HG02588 (cell line): Measurements from ENCODE around the gene KIRREL1.
A peak's percentile ranks its signal among the peaks of the same experiment; 100 is the strongest.

Experiments used
- ATAC-seq: cut with Tn5 transposase; IDR thresholded peaks from one replicate; pipeline ENCODE4 v1.9.1; 2021; ENCODE audit warnings: mild to moderate bottlenecking, moderate library complexity; ENCODE audit not compliant: unreplicated experiment

The KIRREL1 gene

DNA sequence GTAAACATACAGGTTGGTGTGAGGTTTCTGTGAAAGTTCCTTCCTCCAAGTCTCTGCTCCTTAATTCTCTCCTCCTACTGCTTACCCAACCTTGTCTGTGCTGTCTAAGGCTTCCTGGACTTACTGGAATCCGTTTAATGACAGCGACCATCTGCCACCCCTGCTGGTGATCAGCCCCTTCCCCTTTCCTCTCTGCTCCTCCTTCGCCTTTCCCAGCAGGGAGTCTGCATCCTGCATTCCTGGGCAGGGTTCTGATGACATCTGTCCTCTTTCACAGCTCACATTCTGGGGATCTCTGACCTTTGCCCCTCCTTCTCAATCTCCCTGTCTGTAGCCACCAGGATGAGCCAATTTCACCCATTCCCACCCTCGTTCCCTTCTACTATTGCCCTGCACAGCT is 66.5 kb downstream of the KIRREL1 start:
- no peak for ATAC-seq

DNA sequence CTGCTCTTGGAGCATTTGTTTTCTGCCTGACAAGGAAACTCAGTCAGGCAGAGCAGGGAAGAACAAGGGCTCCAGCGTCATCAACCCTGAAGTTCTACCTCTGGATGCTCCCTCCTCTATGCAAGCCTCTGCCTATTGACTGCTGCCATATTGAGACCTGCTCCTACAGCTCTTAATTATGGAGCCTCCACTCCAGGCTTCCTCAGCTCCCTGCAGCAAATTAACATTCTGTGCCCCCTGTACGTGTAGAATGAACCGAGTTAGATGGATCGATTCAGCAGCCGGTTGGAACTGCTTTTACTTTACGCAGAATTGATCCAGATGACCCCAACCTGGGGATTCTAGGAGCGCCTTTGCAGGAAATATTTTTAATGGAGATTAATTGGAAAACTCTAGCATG is 68.7 kb downstream of the KIRREL1 start:
- no peak for ATAC-seq

DNA sequence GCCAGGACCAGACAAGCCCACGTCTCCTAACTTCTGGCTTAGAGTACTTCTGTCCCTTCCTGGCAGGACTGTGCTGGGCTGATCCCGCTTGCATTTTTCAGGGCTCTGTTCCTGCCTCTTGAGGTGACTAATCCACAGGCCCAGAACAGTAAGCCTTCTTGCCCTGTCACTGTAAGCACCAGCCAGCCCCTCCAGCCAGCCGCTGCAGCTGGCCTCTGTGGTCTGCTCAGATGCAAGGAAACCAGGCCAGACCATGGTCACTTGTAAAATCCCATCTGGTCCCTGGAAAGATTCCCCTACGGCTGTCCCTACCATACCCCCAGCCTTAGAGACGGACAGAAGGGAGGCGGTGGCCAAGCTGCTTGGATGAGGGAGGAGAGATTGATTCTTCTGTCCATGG is 74.2 kb downstream of the KIRREL1 start:
- ATAC-seq: no peak

DNA sequence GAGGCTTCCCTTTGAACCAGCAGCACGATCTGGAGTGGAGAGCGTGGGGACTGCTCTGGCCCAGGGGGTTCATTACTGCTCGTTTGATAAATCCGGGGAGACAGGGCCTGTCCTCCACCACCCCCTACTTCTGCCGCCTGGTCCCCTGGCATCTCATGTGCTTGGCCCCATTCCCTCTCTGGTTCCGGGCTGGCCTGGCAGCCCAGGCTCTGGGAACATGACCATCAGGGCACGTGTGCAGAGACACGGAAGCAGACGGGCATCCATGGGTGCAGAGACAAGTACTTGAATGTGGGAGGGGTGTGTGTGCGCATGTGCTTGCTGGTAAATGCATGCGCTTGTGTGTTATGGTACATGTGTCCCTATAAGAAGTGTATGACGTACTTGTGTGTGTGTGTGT is 75.5 kb downstream of the KIRREL1 start:
- ATAC-seq: no peak

DNA sequence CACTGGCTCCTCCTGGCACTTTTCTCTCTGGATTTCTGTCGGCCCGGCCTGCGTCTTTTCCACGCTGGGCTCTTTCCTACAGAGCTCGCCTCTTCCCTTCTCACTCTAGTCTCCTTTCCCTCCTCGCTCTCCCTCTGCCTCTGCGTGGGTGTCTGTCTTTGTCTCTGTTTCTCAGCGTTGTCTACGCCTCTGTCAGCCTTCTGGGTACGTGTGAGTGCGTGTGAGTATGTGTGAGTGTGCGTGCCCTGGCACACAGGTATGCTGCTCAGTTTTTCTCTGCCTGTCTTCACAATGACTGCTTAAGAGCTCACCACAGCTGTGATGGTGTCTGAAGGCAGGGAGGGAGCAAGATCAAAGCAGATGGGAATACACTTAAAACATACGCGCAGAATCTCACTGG is 77.7 kb downstream of the KIRREL1 start:
- ATAC-seq: no peak

DNA sequence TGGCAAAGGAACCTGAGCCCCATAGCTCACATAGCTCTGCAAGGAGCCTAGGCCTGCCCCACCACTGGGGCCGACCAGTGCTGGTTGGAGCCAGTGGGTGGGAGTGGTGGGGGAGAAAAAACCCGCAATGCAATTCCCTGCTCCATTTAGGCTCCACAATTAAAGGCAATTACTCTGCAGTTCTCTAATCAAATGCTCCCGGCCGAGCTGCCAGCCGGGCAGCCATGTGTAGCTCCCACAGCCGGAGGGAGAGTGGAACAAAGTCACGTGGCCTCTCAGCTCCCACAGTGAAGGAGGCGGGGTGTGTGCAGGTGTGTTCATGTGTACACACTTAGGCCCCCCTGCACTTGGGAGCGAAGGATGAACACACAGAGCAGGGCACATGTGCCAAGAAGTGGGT is 81.6 kb downstream of the KIRREL1 start:
- ATAC-seq: no peak

DNA sequence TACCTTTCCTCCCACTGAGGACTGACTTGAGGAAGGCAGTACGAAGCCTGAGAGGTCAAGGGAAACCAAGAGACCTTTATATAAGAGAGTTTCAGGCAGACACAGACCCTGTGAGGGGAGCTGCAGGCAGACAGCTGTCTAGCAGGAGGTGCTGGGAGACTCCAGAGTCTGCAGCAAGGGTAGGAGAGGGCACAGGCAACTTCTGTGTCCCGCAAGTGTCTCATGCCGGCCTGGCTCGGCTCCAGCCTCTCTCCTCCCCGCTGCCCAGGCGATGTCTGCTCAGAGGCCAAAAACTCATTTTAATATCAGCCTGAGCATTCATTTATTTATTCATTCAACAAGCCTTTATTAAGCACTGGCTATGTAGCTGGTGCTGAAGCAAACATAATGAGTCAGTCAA is 83.0 kb downstream of the KIRREL1 start:
- ATAC-seq: no peak

DNA sequence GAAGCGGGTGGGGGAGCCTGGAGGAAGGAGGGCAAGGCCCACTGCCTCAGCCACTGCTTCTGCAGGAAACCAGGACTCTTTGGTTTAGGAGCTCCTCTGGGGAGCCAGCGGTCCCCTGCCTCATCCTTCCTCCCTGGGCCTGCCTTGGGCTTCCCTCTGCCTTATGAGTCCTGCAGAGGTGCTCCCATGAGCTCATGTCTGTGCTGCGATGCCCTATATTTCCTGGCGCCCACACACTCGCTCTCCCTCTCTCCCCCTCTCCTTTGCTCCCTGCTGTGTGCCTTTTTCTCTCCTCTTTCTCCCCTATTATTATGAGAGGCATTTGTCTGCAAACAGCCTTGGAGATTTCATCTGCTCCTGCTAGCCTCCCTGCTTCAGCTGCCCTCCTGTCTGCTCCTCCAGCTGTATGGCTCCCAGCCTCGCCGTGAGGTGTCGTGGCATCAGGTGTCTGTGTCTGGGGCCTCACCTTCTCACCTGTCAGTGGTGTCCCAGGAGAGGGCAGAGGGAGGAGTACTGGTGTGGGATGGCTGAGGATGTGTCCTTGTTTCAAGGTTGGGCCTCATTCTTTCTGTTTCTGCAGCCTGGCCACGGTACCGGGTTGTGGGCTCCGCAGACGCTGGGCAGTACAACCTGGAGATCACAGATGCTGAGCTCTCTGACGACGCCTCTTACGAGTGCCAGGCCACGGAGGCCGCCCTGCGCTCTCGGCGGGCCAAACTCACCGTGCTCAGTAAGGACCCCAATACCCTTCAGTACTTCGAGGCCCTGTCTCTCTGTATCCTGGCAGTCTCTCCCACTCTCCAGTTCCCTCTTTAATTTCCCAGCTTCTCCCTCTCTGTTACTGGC is 84.2 kb downstream of the KIRREL1 start:
- ATAC-seq: no peak

DNA sequence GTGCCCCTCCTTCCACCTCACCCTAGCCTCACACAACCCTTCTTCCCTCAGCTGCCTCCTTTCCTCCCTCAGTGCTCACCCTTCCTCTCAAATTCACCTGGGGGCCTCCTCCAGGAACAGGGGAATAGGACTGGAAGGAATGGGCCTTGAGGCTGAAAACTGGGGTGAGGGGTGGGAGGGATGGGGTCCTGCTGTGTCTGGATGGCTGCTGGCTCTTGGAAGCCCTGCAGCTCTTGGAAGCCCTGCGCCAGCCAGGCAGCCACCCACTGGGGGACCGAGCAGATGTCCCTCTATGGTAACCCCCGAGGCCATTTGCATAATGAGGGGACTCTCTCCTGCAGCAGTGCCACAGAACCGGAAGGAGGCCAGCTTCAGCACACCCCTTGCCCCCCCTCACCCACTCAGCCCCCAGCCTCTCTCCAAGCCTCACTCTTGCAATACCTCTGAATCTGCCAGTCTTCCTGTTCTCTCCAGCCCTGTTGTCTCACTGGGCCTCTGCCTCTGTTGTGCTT is 85.2 kb downstream of the KIRREL1 start:
- ATAC-seq: no peak

DNA sequence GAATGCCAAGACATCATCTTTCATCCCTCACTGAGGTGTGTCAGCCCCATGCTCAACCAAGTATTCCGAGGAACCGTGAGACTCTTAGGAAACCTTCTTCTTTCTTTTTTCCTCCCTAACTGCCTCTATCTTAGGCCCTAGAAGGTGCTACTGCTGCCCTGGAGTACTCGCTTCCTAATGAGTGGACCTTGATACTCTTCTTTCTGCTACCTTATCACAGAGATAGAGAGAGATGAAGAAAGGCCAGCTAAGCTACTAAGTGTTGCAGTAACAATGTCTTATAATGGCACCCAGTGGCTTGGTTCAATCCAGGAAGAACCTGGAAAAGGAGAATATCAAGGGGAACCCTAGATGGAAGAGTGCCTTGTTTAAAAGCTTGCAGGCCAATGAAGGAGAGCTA is 86.6 kb downstream of the KIRREL1 start:
- ATAC-seq: no peak

DNA sequence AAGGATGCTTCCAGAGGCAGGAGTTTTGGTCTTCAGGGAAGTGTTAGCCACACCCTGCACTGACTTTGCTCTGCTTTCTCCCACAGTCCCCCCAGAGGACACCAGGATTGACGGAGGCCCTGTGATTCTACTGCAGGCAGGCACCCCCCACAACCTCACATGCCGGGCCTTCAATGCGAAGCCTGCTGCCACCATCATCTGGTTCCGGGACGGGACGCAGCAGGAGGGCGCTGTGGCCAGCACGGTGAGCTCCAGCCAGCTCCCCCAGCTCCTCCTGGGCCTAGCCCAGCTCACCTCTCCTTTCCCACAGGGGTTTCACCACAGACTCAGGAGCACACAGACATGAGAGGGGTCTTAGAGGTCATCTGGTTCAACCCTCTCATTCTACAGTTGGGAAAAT is 90.9 kb downstream of the KIRREL1 start:
- no peak for ATAC-seq

DNA sequence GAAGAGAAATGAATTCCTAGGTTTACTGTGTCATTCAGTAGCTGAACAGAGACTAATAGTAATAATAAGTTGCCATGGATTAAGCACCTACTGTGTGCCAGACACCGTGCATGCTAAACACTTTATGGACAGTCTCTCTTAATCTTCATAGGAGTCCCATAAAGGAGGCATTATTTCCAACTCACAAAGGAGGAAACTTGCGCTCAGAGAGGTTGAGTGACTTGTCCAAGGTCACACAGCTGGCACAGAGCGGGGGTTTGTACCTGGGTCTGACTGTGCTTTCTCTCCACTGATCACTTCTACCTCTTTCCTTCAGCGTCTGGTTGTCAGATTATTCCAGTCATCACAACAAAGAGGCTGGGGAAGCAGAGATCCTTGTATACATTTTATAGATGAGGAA is 91.3 kb downstream of the KIRREL1 start:
- no peak for ATAC-seq

DNA sequence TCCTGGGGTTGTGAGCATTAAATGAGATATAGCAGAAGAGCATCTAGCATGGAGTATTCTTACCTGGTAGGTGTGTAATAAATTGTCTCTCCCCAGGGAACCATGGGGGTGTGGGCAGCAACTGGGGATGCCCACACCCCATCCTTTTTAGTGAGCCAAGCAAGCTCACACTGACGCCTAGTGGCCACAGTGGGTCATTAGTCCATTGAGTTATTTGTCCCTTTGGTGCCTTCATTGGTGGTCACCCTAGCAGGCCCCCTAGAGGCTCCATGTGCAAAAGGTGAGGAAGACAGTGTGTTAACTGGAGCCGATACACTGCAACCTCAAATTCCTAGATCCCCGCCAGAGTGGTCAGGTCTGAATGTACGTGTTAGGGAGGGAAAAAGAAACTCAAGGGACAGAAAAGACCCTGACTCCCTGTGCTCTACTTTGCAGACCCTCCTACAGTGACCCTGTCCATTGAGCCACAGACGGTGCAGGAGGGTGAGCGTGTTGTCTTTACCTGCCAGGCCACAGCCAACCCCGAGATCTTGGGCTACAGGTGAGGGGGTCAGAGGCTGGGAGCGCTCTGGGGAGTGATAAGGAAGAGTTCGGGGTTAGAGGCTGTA is 94.0 kb downstream of the KIRREL1 start:
- ATAC-seq: peak; percentile 51

DNA sequence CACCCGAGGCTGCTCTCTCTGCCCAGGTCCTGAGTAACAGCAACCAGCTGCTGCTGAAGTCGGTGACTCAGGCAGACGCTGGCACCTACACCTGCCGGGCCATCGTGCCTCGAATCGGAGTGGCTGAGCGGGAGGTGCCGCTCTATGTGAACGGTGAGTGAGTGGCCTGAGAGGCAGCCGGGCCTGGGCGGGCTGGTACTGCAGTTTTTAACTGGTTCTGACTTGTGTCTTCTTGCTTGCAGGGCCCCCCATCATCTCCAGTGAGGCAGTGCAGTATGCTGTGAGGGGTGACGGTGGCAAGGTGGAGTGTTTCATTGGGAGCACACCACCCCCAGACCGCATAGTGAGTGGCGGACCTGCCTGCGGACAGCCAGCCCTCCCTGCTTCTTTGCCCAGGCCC is 96.0 kb downstream of the KIRREL1 start:
- ATAC-seq: no peak

DNA sequence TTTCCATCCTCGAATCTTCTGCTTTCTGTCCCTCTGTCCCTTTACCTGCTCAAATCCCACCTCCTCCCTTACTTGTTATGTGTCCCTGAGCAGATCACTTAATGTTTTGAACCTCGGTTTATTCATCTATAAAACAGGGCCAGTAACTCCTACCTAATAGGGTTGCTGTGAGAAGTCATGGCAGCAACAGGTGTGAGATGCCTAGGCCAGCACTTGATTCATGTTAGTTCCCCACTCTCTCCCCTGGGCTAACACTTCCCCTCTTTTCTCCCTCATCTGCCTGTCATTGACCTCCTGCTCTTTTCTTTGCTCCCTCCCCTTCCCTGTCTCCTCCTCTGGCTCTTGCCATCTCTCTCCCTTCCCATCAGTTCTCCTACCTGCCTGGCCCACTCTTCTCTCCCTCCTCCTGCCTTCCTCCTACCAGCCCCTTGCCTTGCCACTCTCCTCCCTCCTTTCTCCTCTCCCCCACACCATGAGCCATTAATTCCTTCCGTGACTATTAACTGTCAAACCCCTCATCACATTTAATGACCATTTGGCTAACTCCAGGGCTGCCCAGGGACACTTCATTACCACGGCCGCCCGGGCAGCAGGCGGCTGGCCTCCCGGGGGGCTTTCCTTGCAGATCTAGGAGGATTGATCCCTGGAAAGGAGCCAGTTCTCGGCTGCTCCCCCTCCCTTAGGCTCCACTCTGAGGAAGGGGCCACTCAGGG is 96.6 kb downstream of the KIRREL1 start:
- no peak for ATAC-seq

DNA sequence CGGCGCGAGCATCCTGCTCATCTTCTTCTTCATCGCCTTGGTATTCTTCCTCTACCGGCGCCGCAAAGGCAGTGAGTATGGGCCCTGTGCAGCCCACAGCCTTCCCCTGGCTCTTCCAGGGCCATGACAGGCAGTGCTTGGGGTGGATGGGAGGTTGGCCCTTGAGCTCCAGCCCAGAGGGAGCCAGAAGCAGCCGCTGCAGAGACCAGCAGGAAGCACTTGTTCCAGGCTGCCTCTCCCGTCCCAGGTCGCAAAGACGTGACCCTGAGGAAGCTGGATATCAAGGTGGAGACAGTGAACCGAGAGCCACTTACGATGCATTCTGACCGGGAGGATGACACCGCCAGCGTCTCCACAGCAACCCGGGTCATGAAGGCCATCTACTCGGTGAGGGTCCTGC is 99.9 kb downstream of the KIRREL1 start:
- no peak for ATAC-seq

DNA sequence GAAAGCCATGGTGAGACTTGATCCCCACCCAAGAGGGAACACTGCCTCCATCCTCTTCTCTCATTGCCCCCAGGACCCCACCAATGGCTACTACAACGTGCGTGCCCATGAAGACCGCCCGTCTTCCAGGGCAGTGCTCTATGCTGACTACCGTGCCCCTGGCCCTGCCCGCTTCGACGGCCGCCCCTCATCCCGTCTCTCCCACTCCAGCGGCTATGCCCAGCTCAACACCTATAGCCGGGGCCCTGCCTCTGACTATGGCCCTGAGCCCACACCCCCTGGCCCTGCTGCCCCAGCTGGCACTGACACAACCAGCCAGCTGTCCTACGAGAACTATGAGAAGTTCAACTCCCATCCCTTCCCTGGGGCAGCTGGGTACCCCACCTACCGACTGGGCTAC is 101.1 kb downstream of the KIRREL1 start:
- no peak for ATAC-seq

DNA sequence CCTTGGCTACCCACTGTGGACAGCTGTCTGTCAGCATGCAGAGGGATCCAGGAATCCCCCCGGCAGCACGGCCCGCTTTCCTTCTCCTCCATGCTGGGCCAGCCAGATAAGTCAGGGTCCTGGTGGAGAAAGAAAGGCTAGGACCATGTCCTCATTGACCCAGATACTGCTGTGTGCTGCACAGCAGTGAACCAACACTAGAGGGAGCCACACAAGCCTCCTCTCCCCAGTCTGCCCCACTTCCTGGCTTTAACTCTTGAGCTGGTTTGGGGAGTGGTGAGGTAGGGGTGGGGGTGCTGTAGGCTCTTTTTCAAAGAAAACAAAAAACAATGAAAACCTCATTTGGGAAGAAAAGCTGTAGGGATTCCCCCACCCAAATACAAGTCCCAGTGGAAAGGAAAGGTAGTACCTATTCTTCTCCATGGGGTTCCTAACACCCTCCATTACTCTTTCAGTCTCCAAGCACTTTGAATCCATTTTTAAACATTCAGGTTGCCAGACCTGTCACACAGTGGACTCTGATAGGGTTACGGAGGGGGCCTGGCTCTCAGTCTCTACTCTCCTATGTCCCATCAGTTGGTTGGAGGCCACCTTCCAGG is 102.4 kb downstream of the KIRREL1 start:
- no peak for ATAC-seq

DNA sequence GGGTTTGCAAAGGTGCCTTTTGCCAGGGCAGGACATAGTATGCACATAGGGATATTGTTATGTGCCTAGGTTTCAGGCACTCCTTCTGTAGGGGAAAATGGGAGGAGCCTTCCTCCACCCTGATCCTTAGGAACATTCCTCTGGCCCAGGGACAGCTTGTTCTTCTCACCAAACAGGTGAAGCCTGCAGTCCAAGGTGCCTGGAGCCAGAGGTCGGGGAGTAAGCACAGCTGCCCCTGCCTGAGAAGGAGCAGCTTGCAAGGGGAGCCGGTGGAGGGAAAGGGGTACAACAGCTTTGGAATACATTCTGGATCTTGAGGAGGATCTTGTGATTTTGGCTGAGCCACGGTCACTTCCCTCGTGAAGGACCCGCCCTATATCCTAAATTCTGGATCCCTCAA is 104.8 kb downstream of the KIRREL1 start:
- no peak for ATAC-seq

DNA sequence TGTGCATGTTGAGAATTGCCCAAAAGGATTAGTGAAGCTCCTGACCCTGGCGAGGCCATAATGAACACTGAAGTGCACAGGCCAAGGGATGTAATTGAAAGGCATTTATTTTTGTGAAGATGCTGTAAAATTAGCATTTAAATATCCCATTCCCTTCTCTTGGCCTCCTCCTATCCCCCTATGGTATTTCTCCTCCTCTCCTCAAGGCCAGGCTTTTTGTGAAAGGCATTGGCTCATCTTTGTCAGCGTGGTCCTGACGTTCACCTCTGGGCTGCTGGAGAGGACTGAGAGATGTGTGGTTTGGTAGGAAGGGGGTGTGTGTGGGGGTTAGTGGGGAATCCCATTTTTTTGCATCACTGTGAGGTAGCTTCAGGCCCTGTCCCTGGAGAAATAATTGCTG is 105.7 kb downstream of the KIRREL1 start:
- ATAC-seq: no peak

DNA sequence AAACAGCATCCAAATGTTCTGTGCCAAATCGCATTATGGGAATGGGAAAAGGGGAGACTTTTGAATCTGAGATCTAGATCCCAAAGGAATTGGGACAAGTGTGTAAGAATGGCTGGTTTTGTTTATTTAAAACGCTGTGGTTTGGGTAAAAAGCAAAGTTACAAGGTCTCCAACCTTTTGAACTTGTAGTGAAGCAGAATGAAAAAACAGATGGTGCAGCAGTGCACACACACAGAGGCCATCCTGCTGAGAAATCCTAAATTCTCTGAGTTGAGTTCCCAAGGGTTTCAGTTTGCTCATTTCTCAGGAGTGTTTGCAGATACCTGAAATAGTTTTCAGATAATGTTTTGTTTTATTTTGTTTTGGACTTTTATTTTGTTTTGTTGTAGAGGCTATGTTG is 107.1 kb downstream of the KIRREL1 start:
- no peak for ATAC-seq

DNA sequence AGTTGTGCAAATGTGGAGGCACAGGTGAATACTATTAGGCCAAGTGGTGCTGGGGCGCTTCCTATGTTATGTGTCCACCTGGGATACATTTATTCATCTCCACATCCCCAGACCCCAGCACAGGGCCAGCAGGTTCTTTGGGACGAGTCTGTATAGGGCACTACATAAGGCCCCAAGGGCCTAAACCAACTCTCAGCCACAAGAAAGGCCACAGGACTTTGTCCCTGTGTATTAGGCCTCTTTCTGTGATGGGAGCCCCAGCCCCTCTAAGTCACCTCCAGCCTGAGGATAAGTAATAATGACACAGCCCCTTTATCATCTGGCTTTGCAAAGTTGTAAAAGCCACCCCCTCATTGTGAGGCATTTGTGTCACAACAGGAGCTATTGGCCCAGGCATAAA is 108.0 kb downstream of the KIRREL1 start:
- no peak for ATAC-seq
